Astrocyte (in vitro differentiated cells and primary cell): ENCODE data around the gene CMPK1.

Experiments used
- CTCF ChIP-seq: IDR thresholded peaks from 2 replicates; pipeline ENCODE4 v1.5.1; 2011; ENCODE audit warnings: low read depth, mild to moderate bottlenecking, inconsistent platforms, low read length, moderate library complexity; ENCODE audit not compliant: insufficient read depth
- EZH2 ChIP-seq: IDR thresholded peaks from 2 replicates; pipeline ENCODE4 v1.6.1; 2012; ENCODE audit warnings: mild to moderate bottlenecking, low read length, inconsistent platforms; ENCODE audit not compliant: insufficient read depth

- no peak for TF ChIP-seq CTCF
- peak; percentile 39 for TF ChIP-seq EZH2
Observed at GRCh38 chr1:47415728-47416318, 82.2 kb downstream of the CMPK1 start, which contains the start of gene FOXE3.
